HG03095 (cell line): ENCODE measurements around the gene ESPL1.
"Not testable (repeated sequence)": the region's sequence is repeated elsewhere in the genome, so short reads cannot be mapped to it uniquely, and the experiment has no call there.

Experiments used
- ATAC-seq: cut with Tn5 transposase; IDR thresholded peaks from one replicate; pipeline ENCODE4 v1.9.1; 2021; ENCODE audit warnings: moderate library complexity; ENCODE audit not compliant: unreplicated experiment

ESPL1 gene

DNA sequence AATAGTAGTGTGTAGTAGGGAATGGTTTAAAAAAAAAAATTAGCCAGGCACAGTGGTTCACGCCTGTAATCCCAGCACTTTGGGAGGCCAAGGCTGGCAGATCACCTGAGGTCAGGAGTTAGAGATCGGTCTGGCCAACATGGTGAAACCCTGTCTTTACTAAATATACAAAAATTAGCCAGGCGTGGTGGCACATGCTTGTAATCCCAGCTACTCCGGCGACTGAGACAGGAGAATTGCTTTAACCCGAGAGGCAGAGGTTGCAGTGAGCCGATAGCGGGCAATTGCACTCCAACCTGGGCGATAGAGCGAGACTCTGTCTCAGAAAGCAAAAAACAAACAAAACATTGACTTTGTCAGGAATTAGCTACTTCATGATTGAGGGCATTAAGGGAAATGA, 29.0 kb downstream of the ESPL1 start:
- not testable (repeated sequence) for ATAC-seq

DNA sequence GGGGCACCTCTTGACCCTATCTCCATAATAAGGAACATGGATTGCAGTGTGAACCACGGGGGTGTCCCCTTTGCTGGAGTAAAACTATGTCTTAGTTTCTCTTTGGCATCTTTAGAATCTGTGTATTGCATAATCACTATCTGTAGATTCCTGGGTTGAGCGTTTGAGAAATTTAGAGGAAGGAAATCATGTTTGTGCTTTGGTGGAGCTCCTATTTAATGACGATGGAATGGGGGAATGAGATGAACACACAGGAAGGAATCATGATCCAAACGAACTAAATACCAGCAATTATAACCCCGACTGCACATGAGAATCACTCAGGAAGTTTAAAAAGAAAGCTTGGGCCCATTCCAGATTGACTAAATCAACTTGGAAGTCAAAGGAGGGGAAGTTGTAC, 30.1 kb downstream of the ESPL1 start:
- no peak for ATAC-seq

DNA sequence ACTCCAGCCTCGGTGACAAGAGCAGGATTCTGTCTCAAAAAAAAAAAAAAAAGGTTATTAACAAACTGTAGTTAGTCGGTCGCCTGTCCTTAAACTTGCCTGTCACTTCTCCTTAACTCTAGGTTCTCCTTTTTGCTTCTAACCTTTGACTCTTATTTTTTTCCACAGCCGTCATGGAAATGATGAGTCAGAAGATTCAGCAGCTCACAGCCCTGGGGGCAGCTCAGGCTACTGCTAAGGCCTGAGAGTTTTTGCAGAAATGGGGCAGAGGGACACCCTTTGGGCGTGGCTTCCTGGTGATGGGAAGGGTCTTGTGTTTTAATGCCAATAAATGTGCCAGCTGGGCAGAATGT, 31.0 kb downstream of the ESPL1 start:
- ATAC-seq: peak; percentile 2

DNA sequence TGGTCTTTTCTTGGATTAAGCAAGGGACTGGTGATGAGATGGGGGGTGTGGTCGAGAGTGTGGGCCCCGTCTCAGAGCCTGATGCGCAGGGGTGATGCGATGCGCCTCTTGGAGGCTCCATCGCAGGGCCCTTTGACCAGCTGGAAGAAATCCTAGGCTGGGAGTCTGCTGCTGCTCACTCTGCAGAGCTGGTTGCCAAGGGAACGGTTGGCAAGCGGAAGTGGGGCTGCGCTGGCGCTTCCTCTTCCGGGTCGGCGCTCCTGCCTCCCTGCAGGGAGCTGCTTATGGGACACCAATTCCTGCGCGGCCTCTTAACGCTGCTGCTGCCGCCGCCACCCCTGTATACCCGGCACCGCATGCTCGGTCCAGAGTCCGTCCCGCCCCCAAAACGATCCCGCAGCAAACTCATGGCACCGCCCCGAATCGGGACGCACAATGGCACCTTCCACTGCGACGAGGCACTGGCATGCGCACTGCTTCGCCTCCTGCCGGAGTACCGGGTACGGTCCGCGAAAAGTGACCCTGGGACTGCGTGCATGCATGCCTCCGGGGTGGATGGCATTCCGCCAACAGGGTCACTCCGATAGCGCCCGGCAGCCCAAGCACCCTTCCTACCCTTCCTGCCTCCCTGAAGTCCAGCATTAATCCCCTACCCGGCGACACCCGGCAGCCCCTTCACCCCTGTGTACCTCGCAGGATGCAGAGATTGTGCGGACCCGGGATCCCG, 31.5 kb downstream of the ESPL1 start, which contains the start of gene MYG1:
TSS of gene MYG1 (plus strand) at position 242 of the 727 bp plus-strand sequence. CDS start at position 285, 43 bp downstream.
- peak; percentile 67 for ATAC-seq

DNA sequence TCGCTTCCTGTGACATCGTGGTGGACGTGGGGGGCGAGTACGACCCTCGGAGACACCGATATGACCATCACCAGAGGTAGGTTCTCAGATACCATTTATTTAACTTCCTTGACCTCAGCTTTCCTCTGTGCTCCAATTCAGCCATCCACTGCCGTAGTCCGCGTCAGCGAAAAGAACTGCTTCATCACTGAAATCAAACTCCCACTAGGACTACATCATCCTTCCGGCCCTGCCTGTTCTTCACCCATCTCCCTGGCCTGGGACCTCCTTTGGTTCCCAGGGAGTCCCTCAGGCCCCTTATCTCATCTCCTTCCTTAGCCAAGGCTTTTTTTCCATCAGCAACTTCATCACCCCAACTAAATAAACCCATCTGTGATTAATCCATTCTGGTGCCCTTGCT, 32.1 kb downstream of the ESPL1 start:
- no peak for ATAC-seq

DNA sequence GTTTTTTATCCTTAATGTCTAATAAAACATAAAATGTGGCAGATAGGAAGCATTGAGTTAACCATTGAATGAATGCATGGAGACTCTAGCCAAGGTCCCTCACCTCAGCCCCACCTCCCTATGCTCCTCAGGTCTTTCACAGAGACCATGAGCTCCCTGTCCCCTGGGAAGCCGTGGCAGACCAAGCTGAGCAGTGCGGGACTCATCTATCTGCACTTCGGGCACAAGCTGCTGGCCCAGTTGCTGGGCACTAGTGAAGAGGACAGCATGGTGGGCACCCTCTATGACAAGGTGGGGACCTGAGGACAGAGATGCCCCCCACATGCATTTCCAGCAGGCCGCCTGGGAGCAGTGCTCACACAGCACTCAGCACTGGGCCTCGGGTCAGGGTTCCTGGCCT, 34.8 kb downstream of the ESPL1 start:
- no peak for ATAC-seq

DNA sequence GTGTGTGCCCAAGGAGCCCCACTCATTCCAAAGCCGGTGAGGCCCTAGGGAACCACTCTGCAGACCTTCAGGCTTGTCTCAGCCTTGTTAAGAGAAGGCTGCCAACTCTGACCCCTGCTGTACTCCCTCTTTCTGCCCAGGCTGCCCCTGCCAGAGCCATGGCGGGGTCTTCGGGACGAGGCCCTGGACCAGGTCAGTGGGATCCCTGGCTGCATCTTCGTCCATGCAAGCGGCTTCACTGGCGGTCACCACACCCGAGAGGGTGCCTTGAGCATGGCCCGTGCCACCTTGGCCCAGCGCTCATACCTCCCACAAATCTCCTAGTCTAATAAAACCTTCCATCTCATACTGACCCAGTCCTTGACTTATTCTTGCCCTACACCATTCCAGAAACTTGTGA, 38.7 kb downstream of the ESPL1 start:
- ATAC-seq: no peak

DNA sequence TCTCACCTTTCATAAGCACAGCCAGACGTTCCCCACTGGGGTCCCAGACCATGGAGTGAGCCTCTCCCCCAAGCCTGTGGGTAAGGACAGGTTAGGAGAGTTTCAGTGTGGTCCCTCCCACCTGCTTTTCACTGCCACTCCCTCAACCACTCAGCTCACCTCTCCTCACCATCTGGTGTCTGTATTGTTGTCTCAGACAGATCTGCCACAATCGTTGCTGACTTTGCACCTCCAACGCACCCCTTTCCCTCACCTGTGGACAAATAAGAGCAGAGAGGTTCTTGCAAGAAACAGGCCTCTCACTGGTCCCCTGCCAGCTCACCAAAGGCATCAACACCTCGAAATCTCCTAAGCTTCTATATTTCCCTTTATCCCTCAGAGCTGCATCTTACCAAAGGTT, 40.2 kb downstream of the ESPL1 start:
- no peak for ATAC-seq

DNA sequence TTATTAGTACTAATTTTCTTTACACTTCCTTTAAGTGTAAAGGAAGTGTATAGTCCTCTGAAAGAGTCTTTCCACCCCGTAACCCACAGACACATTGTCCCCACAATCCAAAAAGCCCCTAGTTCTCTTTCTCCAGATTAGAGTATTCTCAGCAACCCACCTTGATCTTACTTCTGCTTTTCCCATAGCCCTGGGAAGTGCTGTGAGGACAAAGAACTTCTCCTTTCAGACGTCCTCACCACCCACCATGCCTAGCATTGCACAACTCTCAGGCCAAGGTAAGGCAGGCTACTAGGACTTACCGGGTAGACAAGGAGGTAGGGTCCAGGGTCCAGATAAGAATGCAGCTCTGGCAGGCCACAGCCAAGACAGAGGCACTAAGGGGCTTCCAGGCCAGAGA, 45.9 kb downstream of the ESPL1 start:
- ATAC-seq: no peak

DNA sequence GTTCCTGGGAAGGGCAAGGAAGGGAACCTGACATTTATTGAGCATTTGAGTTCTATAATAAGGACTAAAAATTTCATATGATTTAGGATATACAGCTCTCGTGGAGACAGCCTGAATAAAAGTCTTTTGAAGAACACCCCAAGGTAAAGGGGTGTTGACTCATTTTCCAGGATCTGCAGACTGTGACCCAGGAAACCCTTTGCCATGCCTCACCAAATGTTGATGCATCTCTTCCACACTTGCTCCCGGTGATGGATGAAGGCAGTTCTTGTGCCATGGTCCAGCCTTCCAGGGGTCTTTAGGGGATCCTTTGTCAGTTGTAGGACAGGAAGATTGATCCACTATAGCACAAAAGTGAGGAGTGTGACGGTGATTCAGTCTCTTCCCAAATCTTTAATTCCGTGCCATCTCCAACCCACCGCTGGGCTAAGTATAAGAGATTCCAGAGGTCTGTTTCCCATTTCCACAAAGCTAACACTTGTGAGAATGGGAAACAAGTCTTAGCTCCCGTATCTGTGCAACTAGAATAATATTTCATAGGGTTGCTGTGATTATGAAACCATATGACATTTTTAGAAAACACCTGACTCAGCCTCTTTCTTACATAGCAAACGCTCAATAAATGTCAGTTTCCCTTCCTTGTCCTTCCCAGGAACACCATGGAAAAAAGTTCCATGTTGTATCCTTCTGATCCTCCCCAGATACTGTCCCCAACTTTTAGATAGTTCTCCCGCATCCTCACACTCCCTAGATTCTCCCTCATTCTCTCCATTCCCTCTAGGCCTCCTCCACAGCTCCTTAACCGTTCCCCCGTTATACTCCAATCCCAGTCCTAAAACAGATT, 52.5 kb downstream of the ESPL1 start:
- ATAC-seq: no peak

DNA sequence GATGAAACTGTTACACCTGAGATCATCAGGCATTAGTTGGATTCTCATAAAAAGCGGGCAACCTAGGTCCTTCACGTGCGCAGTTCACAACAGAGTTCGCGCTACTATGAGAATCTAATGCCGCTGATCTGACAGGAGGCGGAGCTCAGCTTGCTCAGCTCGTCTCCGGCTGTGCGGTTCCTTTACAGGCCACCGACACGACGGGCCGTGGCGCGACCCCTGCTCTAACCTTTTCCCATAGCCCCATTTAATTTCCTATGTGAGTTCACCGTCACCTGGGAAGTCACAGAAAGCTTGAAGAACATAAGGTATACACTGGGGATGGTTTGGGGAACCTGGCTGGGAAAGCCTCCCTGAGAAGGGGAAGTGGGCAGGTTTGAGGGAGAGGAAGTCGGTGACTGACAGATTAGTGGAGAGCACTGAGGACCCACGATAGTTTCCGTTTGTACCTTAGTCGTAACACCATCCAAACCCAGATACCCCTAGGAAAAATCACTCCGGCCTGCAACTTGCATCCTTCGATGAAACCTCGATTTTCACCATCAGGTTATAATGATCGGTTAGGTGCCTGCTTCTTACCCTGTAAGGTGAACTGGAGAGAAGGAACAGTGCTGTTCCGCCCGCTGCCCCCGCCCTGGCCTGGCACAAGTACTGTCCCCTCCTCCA, 56.1 kb downstream of the ESPL1 start:
- no peak for ATAC-seq

DNA sequence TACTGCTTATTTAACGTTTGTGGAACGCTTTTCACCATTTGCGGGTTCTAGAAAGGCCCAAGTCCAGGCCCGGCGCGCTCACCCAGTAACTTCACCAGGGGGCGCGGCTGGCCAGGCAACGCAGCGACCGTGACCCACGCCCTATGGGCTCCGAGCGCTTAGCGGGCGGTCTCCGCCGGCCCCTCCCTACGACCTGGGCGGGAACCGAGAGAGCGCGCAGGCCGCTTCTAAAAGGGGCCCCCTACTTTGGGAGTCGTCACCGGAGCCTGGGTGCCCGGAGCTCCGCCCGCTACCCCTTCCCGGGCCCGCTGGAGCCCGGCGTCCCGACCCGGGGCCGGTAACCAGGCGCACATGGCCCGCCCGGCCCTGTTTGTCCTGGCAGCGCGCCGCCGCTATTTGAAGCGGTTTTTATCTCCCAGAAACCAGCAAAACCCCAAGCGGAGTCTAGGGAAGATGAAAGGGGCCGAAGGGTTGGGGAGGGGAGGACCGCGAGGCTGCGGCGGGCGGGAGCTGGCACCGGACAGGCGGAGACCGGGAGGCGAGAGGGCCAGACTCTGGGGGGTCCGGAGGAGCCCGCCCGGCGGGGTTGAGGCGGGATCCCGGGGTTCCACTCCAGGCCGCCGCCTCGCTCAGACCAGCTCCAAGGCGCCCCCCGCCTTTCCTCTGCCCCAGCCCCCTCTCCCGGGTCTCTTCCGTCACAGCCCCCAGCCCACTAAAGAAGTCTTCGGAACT, 56.8 kb downstream of the ESPL1 start:
- peak; percentile 57 for ATAC-seq

DNA sequence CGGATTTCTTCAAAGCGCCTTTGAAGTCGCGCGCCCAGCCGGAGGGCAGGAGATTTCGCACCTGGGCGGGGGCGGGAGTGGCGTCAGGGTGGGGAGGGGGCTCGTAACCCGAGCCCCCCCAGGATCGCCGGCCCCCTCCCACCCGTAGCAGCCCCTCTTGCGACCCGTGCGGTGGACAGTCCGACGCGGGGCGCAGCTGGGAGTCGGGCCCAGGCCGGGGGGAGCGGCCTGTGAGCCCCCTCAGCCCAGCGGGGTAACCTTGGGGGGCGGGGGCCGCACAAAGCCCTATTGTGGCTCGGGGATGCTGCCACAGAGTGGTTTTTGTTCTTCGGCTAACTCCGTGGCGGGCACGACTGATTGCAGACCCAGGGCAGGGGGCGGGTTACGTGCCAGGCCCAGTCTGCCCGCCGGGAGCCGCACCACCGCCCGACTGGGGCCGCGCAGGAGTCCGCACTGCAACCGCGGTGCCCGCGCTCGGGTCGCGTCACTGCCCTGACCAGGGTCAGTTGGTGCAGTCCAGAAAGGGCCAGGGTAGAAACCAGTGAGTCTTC, 57.5 kb downstream of the ESPL1 start:
- ATAC-seq: no peak

DNA sequence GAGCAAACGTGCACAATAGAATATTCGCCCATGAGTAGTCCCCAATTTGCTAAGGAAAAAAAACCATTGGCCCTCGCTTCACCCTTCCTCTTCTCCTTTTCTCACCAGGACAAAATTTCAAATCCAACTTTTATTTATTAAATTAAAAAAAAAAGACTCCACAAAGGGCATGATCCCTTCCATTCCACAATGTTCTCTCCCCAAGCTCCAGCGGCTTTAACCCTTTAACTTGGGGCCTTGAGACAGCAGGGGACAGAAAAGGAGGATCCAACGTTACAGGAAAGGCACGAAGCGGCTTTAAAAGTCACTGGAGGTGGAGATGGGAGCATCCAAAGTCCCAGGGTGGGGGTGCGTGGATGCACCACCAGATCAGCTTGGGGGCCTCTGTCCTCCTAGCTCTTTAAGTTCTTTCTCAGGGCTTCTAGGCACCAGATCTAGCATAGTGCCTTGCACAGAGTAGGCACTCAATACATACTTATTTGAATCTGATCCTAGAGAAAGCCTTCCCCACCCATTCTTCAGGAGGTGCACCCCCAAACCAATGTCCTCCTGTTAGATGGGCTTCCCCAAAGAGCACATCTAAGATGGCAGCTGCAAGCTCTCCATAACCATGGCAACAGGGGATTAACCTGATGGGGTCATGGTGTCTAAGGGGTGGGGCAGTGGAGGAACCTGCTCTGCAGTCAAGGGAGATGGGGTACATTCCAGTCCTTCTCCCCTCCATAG, 58.5 kb downstream of the ESPL1 start:
- no peak for ATAC-seq

DNA sequence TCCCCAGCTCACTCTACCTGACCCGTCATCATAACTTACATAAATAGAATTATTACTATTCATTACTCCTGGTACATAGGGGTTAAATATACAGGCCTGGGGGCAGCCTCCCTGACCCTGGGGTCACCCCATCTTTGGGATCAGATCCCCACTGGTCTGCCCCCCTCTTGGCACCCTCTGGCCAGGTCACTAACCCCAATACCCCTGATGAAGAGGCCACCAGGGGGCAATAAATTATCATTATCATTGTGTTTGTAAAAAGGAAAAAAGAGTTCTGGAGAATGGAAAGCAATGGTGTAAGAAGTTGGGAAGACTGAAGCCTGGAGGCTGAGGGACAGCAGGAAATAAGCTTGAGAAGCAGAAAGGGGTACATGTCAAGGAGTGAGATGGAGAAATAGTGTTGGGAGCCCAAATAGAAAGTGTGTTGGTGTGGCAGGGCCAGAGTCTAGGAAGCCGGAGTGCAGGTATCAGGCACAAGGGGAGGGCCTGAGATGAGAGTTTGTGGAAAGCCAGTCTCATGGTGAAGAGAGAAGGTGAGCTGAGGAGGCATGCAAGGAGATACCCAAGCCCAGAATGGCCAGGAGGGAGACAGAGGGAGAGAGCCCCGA, 59.4 kb downstream of the ESPL1 start:
- ATAC-seq: no peak

DNA sequence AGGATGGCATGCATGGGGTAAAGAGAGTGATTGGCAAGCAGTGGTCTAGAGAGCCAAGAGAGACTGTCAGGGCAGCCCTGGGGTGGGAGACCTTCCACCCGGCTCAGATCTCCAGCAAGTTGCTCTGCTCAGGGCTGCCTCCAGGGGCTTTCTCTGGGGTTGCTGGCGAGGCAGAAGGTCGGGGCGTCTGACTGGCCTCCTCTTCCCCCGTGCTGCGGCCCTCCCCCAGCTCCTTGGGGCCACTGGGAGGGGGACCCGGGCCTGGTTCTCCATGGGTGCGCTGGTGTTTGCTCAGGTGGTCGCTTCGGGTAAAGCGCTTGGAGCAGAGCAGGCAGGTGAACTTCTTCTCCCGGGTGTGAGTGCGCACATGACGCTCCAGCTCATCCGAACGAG, 59.9 kb downstream of the ESPL1 start:
- ATAC-seq: no peak

DNA sequence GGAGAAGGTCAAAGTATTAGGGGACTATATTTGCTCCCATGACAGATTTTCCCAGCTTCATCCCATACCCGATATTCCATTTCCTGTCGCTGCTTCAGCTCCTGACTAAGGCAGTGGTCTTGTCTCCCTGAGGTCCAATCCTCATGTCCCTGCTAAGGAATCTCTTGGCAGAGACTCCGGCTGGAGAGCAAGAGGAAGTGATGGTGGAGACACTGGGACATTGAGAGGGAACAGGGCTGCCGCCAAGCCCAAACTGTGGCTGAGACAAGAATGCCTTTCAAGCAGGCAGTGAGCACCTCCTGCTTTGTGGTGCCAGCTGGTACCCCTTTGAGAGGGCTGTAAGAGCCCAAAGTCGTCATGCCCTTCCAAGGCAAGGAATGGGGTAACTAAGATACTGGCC, 62.6 kb downstream of the ESPL1 start:
- no peak for ATAC-seq

DNA sequence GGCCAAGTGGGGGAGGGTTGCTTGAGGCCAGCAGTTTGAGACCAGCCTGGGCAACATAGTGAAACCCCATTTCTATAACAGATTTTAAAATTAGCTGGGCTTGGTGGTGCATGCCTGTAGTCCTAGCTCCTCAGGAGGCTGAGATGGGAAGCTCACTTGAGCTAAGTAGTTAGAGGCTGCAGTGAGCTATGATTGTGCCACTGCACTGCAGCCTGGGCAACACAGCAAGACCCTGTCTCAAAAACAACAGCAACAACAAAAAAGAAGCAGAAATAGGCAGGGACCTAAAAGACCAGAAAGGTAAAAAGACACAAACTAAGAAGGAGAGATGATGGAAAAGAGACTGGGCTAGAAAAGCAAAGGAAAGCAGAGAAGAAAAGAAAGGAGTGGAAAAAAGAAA, 64.2 kb downstream of the ESPL1 start:
- not testable (repeated sequence) for ATAC-seq

DNA sequence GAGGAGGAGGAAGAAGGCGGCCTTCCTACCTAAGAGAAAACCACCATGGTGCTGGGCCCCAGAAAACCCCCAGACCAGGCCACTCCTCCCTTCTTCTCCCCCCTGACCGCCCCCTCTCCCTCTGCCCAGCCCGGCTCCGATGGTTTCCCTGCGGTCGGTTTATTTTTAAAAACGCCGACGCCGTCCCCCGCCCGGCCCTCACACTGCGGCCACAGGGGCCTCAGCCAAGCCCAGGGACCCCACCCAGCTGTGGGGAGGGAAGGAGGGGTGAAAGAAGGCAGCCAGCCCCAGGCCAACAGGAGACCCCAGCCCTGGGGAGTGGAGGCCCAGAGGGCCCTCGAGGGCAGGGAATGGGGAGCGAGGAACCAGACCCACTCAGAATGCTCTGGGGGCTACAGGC, 64.6 kb downstream of the ESPL1 start:
- no peak for ATAC-seq

DNA sequence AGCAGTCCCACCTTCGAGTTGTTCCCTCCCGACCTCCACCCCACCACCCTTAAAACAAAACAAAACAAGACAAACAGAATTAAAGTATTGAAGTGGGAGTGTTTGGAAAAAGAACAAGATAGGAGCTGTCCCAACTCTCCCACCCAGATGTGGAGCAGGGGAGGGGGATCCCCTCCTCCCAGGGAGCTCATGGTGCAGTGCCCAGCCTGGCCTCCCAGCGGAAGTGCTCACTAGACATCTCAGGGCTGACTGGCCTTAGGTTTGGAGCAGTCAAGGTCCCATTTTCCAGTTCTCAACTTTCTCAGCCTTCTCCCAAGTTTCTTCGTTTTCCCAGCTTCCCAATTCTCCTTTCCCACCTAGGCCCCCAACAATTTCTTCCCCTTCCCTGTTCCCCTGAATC, 65.2 kb downstream of the ESPL1 start:
- no peak for ATAC-seq
